Raji (cell line): ENCODE results near the gene RNF169.

Experiments
- POLR2A ChIP-seq: IDR thresholded peaks from 2 replicates; pipeline ENCODE4 v1.6.1; 2011; ENCODE audit warnings: low read depth, low read length, control low read depth; ENCODE audit not compliant: insufficient read depth

The RNF169 gene

DNA sequence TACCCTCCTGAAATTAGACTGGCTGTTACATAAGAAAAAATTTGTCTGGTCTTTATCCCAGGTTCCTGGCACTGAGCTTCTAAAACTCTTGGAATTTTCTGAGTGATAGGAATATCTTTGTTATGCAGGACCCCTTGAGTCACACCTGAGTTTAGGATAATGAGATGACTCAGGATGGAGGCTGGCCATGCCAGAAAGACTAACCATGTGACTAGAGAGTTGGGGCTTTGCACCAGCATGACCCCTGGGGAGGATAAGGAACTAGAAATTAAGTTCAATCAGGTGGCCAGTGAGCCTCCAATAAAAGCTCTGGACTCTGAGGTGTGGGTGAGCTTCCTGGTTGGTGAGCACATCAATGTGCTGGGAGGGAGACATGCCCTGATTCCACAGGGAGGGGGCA is 112.1 kb downstream of the RNF169 start:
- no peak for TF ChIP-seq POLR2A

DNA sequence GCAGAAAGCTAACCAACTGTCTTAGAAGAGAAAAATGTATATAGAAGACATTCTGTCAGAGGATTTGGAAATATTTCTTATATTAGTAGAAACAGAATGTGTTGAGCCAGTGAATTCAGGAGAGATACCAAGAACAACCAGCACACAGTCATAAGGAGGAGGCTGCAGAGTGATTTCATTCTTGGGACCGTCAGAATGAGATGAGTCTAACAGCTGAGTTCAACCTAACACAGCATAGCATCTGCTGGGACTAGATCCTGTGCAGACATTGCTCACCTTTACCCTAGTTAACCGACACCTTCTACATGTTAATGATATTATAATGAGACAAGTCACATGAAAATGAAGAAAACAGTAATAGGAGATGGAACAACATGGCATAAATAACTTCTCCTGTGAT is 114.8 kb downstream of the RNF169 start:
- TF ChIP-seq POLR2A = no peak

DNA sequence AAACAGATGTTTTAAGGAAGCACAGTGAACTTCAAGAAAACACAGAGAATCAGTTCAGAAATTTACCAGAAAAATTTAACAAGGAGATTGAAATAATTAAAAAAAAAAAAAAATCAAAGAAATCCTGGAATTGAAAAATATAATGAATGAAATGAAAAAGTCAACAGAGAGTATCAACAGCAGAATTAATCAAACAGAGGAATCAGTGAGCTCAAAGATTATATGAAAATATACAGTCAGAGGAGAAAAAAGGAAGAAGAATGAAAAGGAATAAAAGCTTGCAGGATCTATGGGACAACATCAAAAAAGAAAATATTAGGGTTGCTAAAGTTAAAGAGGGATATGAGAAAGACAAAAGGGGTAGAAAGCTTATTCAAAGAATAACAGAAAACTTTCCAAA is 117.9 kb downstream of the RNF169 start:
- no peak for TF ChIP-seq POLR2A

DNA sequence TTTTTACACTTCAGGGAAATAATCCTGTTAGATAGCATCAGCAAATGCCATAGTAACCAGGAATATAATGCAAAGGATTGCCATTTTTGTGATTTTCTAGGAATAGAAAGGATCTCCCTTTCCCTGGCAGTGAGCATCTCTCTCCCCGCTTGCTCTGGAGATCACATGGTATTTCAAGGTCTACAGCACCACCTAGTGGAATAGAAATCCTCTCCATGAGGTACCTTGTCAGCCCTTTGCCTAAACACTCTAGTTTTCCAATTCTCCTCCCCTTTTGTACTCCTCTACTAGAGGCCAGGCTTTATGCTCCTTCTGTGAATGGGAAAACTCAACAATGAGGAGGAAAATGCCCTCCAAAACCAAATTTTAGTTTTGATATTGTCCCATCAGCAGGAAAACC is 121.8 kb downstream of the RNF169 start:
- no peak for TF ChIP-seq POLR2A

DNA sequence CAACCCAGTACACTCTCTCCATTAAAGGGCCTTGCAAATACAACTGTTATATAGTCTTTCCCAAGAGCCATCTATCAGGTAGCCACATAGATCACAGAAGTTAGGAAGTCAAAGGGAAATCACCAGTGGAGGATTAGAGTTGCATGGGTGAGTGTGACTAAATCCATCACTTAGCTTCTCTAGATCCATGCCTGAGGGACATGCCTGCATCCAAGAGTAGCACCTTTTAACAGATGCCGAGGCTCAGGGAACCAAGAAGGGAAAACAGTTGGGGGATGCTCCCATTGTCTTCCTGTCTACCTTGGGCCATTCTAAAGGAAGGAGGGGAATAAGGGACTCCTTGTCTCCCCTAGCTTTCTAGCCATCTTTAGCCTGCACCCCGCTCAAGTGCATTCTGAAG is 122.4 kb downstream of the RNF169 start:
- no peak for TF ChIP-seq POLR2A

DNA sequence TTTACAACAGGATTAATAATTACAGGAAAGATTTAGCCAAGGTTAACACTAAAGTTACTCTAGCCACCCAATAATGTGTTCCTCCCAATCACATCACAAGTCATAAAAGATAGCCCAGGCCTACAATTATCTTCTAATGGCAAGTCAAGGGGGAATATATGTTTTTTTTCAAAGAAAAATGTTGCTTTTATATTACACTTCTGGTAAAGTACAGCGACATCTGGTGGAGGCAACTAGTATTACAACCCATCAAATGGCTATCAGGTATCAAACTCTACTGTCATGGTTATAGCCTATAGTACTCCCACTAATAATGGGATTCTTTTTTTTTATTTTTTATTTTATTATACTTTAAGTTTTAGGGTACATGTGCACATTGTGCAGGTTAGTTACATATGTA is 128.5 kb downstream of the RNF169 start:
- TF ChIP-seq POLR2A = no peak
